Keratinocyte (primary cell): ENCODE data around the gene STX8. TPM values are rescaled to one million over a fixed set of nuclear protein-coding genes. Genes with fewer than 3 reads are reported as not detected.

Experiments
- DNase-seq: peaks from one replicate; pipeline ENCODE4 v3.0.0-alpha.2; 2011; ENCODE audit warnings: low read depth, missing footprints, low spot score
- FAIRE-seq: peaks from 2 replicates; lab custom pipeline; 2011; peaks lifted over from hg19 to GRCh38; lab: Jason Lieb, UNC
- H2AFZ ChIP-seq: 2 replicates; pipeline ENCODE4 v1.6.0; 2012; ENCODE audit warnings: low read length, control low read depth, inconsistent platforms; ENCODE audit not compliant: control insufficient read depth
- H3K27ac ChIP-seq: 2 replicates; pipeline ENCODE4 v1.5.1; 2011; ENCODE audit warnings: low read length; ENCODE audit not compliant: control insufficient read depth, insufficient read depth
- H3K27me3 ChIP-seq: 3 replicates; pipeline ENCODE4 v1.6.0; 2011; ENCODE audit warnings: low read length; ENCODE audit not compliant: control insufficient read depth, insufficient read depth; ENCODE audit errors: extremely low read depth
- H3K36me3 ChIP-seq, 2 experiments: 2 replicates in 1 of 2; 3 replicates in 1 of 2; pipeline ENCODE4 v1.5.1; 2011; ENCODE audit warnings: low read length in 2 of 2, mild to moderate bottlenecking in 1 of 2; ENCODE audit not compliant: control insufficient read depth in 2 of 2, insufficient read depth in 2 of 2; ENCODE audit errors: extremely low read depth in 1 of 2
- H3K4me1 ChIP-seq: 3 replicates; pipeline ENCODE4 v1.5.1; 2011; ENCODE audit warnings: low read length; ENCODE audit not compliant: control insufficient read depth, insufficient read depth; ENCODE audit errors: extremely low read depth
- H3K4me2 ChIP-seq: 3 replicates; pipeline ENCODE4 v1.6.0; 2011; ENCODE audit warnings: low read depth, low read length; ENCODE audit not compliant: control insufficient read depth, insufficient read depth; ENCODE audit errors: extremely low read depth
- H3K4me3 ChIP-seq, 3 experiments: fragments of 200-600 bp in 1 of 3; sonication (generic) in 1 of 3; 2 replicates in 2 of 3; 3 replicates in 1 of 3; pipeline ENCODE4 v1.5.1; 2011 to 2016; ENCODE audit warnings: low read length in 3 of 3, mild to moderate bottlenecking in 3 of 3, control low read depth in 2 of 3, inconsistent platforms in 1 of 3, low read depth in 1 of 3, mixed read lengths in 1 of 3, mixed run types in 1 of 3, moderate library complexity in 1 of 3; ENCODE audit not compliant: control insufficient read depth in 2 of 3, insufficient read depth in 2 of 3; ENCODE audit errors: extremely low read depth in 1 of 3
- H3K79me2 ChIP-seq: 2 replicates; pipeline ENCODE4 v1.6.0; 2012; ENCODE audit warnings: low read length; ENCODE audit not compliant: control insufficient read depth, insufficient read depth
- H3K9ac ChIP-seq: 3 replicates; pipeline ENCODE4 v1.6.0; 2011; ENCODE audit warnings: low read length; ENCODE audit not compliant: control insufficient read depth, insufficient read depth; ENCODE audit errors: extremely low read depth
- H3K9me1 ChIP-seq: 3 replicates; pipeline ENCODE4 v1.6.0; 2011; ENCODE audit warnings: low read length; ENCODE audit not compliant: control insufficient read depth, insufficient read depth; ENCODE audit errors: extremely low read depth
- H3K9me3 ChIP-seq: 2 replicates; pipeline ENCODE4 v1.5.1; 2012; ENCODE audit warnings: low read depth, low read length; ENCODE audit not compliant: control insufficient read depth
- H4K20me1 ChIP-seq: 3 replicates; pipeline ENCODE4 v1.6.0; 2011; ENCODE audit warnings: low read length; ENCODE audit not compliant: control insufficient read depth, insufficient read depth; ENCODE audit errors: extremely low read depth
- EZH2 ChIP-seq: IDR thresholded peaks from one replicate; pipeline ENCODE4 v1.6.1; 2012; ENCODE audit warnings: inconsistent platforms, mild to moderate bottlenecking, low read length, moderate library complexity
- dilution Hi-C: fragments of 300-500 bp; cut with MboI; formaldehyde crosslinking; loops from one replicate; pipeline ENCODE4 v1.7.0; 2020; ENCODE audit warnings: low sequenced_read_pairs; ENCODE audit not compliant: extremely low pct_ligation_motif_present
- polyA plus RNA-seq, 5 experiments: library from polyadenylated mRNA; depleted of rRNA in 3 of 5; stranded (reverse) in 3 of 5; stranded (forward) in 1 of 5; unstranded in 1 of 5; fragments of >200 nt; gene quantifications; 1 replicate in 1 of 5; 2 replicates in 3 of 5; 3 replicates in 1 of 5; pipeline versions ENCODE4 v1.2.1 to v1.2.3, GENCODE V29; 2011 to 2012; ENCODE audit warnings: missing spikeins in 2 of 5, low read depth in 1 of 5, low replicate concordance in 1 of 5
- TF ChIP-seq, protein P1 (sequence below), 3 experiments: IDR thresholded peaks in 1 of 3; conservative IDR thresholded peaks in 1 of 3; optimal IDR thresholded peaks in 1 of 3; 2 replicates in 2 of 3; 3 replicates in 1 of 3; pipeline versions ENCODE3 to v1.5.1; 2011; ENCODE audit warnings: low read length in 3 of 3, mild to moderate bottlenecking in 3 of 3, moderate library complexity in 2 of 3, control low read depth in 1 of 3, inconsistent platforms in 1 of 3; ENCODE audit not compliant: insufficient read depth in 2 of 3; ENCODE audit errors: extremely low read depth in 1 of 3

STX8 gene
- polyA plus RNA-seq, 1 donor (not counting 4 experiments of a cell fraction or from before 2014, with no cell fraction given) = 90.3 TPM

DNA sequence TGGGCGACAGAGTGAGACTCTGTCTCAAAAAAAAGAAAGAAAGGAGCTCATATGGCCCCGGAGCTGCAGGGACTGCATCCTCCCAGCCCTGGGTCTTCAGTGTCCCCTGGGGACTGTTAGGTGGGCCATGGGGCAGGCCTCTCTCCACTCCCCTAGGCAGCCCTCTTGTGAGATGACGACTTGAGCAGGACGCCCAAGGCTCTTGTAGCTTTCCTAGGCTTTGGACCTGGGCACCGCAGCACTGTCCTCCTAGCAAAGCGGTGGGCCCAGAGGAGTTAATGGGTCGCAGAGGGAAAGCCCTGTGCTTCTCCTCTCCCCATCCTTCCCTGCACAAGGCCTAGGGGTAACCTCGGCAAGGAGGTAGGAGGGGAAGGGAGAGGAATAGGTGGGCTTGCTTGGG is 352.1 kb downstream of the STX8 start:
- H3K36me3 ChIP-seq = no peaks in the 10 kb centered on the region
- DNase-seq (no peak), FAIRE-seq (no peak)
- no peak overlapping the region for H3K27ac ChIP-seq
- no peak for TF ChIP-seq EZH2
- TF ChIP-seq, protein P1, sequence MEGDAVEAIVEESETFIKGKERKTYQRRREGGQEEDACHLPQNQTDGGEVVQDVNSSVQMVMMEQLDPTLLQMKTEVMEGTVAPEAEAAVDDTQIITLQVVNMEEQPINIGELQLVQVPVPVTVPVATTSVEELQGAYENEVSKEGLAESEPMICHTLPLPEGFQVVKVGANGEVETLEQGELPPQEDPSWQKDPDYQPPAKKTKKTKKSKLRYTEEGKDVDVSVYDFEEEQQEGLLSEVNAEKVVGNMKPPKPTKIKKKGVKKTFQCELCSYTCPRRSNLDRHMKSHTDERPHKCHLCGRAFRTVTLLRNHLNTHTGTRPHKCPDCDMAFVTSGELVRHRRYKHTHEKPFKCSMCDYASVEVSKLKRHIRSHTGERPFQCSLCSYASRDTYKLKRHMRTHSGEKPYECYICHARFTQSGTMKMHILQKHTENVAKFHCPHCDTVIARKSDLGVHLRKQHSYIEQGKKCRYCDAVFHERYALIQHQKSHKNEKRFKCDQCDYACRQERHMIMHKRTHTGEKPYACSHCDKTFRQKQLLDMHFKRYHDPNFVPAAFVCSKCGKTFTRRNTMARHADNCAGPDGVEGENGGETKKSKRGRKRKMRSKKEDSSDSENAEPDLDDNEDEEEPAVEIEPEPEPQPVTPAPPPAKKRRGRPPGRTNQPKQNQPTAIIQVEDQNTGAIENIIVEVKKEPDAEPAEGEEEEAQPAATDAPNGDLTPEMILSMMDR (optimal IDR thresholded peaks at IDR 0.05 in 1 of 3, IDR thresholded peaks at IDR 0.05 in 1 of 3, conservative IDR thresholded peaks at IDR 0.05 in 1 of 3; ENCODE audit: extremely low read depth in 1 of 3, insufficient read depth in 2 of 3, low read length in 3 of 3) = no peak
- no peak overlapping the region for H3K4me2 ChIP-seq
- no peak overlapping the region for H3K4me3 ChIP-seq
- H3K9me1 ChIP-seq = no peaks in the 10 kb centered on the region
- H3K4me1 ChIP-seq = no peaks in the 10 kb centered on the region
- no peaks in the 10 kb centered on the region for H3K27me3 ChIP-seq
- peaks cover 3% of the 10 kb centered on the region for H3K9me3 ChIP-seq
- H3K9ac ChIP-seq = no peak overlapping the region
- no peaks in the 10 kb centered on the region for H3K79me2 ChIP-seq
- no peaks in the 10 kb centered on the region for H4K20me1 ChIP-seq
- H2AFZ ChIP-seq = no peak overlapping the region
- dilution Hi-C loops = no loop called here

DNA sequence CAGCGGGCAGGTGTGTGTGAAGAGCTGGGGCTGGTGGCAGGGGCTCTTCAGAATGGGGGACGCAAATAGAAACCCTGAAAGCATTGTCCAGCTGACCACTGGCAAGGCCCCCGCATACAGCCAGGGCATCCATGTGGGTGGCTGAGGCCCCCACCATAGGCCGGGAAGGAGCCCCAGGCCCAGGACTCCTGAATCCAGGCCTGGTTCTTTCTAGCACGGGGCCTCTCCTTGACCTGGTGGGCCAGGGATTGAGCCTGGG is 353.8 kb downstream of the STX8 start:
- H3K36me3 ChIP-seq = no peaks in the 10 kb centered on the region
- no peaks in the 10 kb centered on the region for H3K9me1 ChIP-seq
- H3K27me3 ChIP-seq = no peaks in the 10 kb centered on the region
- no peaks in the 10 kb centered on the region for H4K20me1 ChIP-seq
- H3K4me3 ChIP-seq = no peak overlapping the region
- TF ChIP-seq EZH2 = no peak
- TF ChIP-seq, protein P1 (optimal IDR thresholded peaks at IDR 0.05 in 1 of 3, IDR thresholded peaks at IDR 0.05 in 1 of 3, conservative IDR thresholded peaks at IDR 0.05 in 1 of 3; ENCODE audit: extremely low read depth in 1 of 3, insufficient read depth in 2 of 3, low read length in 3 of 3) = no peak
- H2AFZ ChIP-seq = no peak overlapping the region
- H3K4me2 ChIP-seq = no peak overlapping the region
- H3K4me1 ChIP-seq = no peaks in the 10 kb centered on the region
- H3K79me2 ChIP-seq = no peaks in the 10 kb centered on the region
- FAIRE-seq (no peak), DNase-seq (no peak)
- H3K27ac ChIP-seq = no peak overlapping the region
- no peaks in the 10 kb centered on the region for H3K9me3 ChIP-seq
- H3K9ac ChIP-seq = no peak overlapping the region
- dilution Hi-C loops = no loop called here
